Measurements from ENCODE around the gene UBE3A.

Gene UBE3A

DNA sequence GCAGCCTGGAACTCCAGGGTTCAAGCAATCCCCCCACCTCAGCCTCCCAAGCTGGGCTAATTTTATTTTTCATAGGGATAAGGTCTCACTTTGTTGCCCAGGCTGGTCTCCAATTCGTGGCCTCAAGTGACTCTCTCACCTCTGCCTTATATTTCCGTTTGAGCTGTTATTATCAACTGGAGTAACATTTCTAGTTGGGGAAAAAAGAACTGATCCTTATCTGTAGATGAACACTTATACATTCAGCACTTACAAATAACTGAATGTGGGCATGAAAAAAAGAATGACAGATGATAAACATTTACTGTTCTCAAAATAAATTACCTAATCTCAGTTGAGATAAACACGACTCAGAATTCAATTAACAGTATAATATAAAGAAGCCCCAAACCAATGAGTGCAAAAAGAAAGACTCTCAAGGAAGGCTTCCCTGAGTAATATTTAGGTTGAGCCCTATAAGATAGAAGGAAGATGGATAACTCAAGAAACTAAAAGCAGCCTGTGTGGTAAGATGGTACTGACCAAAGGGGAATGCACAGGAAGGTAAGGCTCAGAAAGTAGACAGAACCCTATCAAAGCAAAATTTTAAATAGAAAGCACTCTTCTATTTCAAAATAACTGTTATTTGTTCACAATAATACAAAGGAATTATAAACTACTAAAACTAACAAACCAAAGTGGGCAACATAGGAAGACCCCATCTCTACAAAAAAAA lies 11.8 kb downstream of the UBE3A start (continued):
- TF ChIP-seq, protein P1, sequence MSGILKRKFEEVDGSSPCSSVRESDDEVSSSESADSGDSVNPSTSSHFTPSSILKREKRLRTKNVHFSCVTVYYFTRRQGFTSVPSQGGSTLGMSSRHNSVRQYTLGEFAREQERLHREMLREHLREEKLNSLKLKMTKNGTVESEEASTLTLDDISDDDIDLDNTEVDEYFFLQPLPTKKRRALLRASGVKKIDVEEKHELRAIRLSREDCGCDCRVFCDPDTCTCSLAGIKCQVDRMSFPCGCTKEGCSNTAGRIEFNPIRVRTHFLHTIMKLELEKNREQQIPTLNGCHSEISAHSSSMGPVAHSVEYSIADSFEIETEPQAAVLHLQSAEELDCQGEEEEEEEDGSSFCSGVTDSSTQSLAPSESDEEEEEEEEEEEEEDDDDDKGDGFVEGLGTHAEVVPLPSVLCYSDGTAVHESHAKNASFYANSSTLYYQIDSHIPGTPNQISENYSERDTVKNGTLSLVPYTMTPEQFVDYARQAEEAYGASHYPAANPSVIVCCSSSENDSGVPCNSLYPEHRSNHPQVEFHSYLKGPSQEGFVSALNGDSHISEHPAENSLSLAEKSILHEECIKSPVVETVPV (CRISPR knock-in tag; IDR thresholded peaks at IDR 0.05) = no peak
- no peak for TF ChIP-seq ARNTL (CRISPR knock-in tag; IDR thresholded peaks at IDR 0.05; ENCODE audit: borderline replicate concordance, low read depth)
- no peak for TF ChIP-seq GLIS3 (CRISPR knock-in tag; IDR thresholded peaks at IDR 0.05)
- TF ChIP-seq ZC3H10 (CRISPR knock-in tag; IDR thresholded peaks at IDR 0.05) = no peak
- no peak for TF ChIP-seq BACH2 (CRISPR knock-in tag; IDR thresholded peaks at IDR 0.05; ENCODE audit: borderline replicate concordance)
- no peak for TF ChIP-seq TSHZ2 (CRISPR knock-in tag; IDR thresholded peaks at IDR 0.05)
- TF ChIP-seq POU6F1 (CRISPR knock-in tag; IDR thresholded peaks at IDR 0.05; ENCODE audit: borderline replicate concordance, low read depth) = no peak
- no peak for TF ChIP-seq OSR1 (CRISPR knock-in tag; IDR thresholded peaks at IDR 0.05)

DNA sequence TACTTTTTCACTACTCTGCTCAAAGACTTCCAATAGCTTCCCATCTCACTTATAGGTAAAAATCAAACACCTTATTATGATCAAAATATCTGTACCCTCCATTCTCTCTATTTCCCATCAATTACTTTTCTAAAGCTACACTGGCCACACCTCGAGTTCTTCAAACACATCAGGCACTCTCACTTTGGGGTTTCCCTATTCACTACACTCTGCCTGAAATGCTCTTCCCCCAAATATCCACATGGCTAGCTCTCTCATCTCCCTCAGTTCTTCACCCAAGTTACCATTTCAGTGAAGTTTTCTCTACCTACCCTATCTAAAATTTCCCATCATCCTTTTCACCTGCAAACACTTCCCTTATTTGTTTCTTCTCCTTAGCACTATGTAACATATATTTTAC lies 14.8 kb downstream of the UBE3A start:
- ATAC-seq = no peak
- no peak for TF ChIP-seq ARNTL (CRISPR knock-in tag; IDR thresholded peaks at IDR 0.05; ENCODE audit: borderline replicate concordance, low read depth)
- TF ChIP-seq, protein P1 (CRISPR knock-in tag; IDR thresholded peaks at IDR 0.05) = no peak
- TF ChIP-seq TOX (CRISPR knock-in tag; IDR thresholded peaks at IDR 0.05; ENCODE audit: borderline replicate concordance) = no peak
- no peak for TF ChIP-seq RARB (CRISPR knock-in tag; IDR thresholded peaks at IDR 0.05)

- TF ChIP-seq ZNF8 (CRISPR knock-in tag; IDR thresholded peaks at IDR 0.05) = no peak
- TF ChIP-seq TOX (CRISPR knock-in tag; IDR thresholded peaks at IDR 0.05; ENCODE audit: borderline replicate concordance) = no peak
- no peak for TF ChIP-seq ISL1 (CRISPR knock-in tag; IDR thresholded peaks at IDR 0.05)
- TF ChIP-seq GLIS3 (CRISPR knock-in tag; IDR thresholded peaks at IDR 0.05) = no peak
- TF ChIP-seq TCF4 (CRISPR knock-in tag; IDR thresholded peaks at IDR 0.05; ENCODE audit: borderline replicate concordance) = peak; percentile 47; the same call in 1 of the 2 replicates
- no peak for TF ChIP-seq SNAI2 (CRISPR knock-in tag; IDR thresholded peaks at IDR 0.05)
- TF ChIP-seq, protein P1 (CRISPR knock-in tag; IDR thresholded peaks at IDR 0.05) = no peak
- peak; percentile 67; the same call in 2 of the 3 replicates for ATAC-seq
These were observed 16.8 kb downstream of the UBE3A start for GRCh38 chr15:25422021-25422420.

DNA sequence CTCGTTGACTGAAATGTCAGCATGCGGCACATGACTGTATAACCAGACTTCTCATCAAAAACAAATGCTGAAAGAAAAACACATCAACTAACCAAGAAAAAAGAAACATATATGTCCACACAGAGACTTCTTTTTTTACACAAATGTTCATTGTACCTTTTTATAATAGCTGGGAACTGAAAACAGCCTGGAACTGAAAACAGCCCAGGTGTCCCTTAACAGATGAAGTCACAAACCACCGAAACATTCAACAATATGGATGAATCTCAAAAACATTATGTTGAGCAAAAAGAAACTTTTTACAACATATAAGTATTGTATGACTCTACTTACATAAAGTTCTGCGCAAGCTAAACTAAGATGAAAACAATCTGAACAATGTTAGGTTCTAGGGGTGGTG lies 20.6 kb downstream of the UBE3A start:
- no peak for ATAC-seq
- TF ChIP-seq ARNTL (CRISPR knock-in tag; IDR thresholded peaks at IDR 0.05; ENCODE audit: borderline replicate concordance, low read depth) (no peak), TSHZ2 (CRISPR knock-in tag; IDR thresholded peaks at IDR 0.05) (no peak), BACH2 (CRISPR knock-in tag; IDR thresholded peaks at IDR 0.05; ENCODE audit: borderline replicate concordance) (no peak), ZNF565 (CRISPR knock-in tag; conservative IDR thresholded peaks at IDR 0.05; ENCODE audit: low read depth) (no peak), ZNF8 (CRISPR knock-in tag; IDR thresholded peaks at IDR 0.05) (no peak), ZFP3 (CRISPR knock-in tag; IDR thresholded peaks at IDR 0.05) (no peak), OSR1 (CRISPR knock-in tag; IDR thresholded peaks at IDR 0.05) (no peak), ZFP30 (CRISPR knock-in tag; IDR thresholded peaks at IDR 0.05) (no peak), PPARA (CRISPR knock-in tag; IDR thresholded peaks at IDR 0.05; ENCODE audit: borderline replicate concordance) (no peak), POU6F1 (CRISPR knock-in tag; IDR thresholded peaks at IDR 0.05; ENCODE audit: borderline replicate concordance, low read depth) (no peak)
- TF ChIP-seq, protein P1 (CRISPR knock-in tag; IDR thresholded peaks at IDR 0.05) = no peak
